ENCODE results near the gene TRMT10B.
A peak's percentile ranks its signal among the peaks of the same experiment; 100 is the strongest.
"Not testable (repeated sequence)": the region's sequence is repeated elsewhere in the genome, so short reads cannot be mapped to it uniquely, and the experiment has no call there.

The TRMT10B gene

GRCh38 chr9:37761511-37761910 lies 7.9 kb downstream of the TRMT10B start (continued):
- TF ChIP-seq ZNF18 (tag by site-specific recombination; IDR thresholded peaks at IDR 0.05) (no peak), ZNF239 (tag by site-specific recombination; IDR thresholded peaks at IDR 0.05) (no peak)

DNA sequence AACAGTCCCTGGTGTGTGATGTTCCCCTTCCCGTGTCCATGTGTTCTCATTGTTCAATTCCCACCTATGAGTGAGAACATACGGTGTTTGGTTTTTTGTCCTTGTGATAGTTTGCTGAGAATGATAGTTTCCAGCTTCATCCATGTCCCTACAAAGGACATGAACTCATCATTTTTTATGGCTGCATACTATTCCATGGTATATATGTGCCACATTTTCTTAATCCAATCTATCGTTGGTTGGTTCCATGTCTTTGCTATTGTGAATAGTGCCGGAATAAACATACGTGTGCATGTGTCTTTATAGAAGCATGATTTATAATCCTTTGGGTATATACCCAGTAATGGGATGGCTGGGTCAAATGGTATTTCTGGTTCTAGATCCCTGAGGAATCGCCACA lies 11.7 kb downstream of the TRMT10B start:
- 0 out of 2 replicates have a peak, but pooled peaks have one; percentile 46 for TF ChIP-seq ZNF146 (tag by site-specific recombination; IDR thresholded peaks at IDR 0.05)
- peaks cover 0 to 27% of the 10 kb centered on the region in 2 experiments; a peak in 2 of 3 replicates for H3K36me3 ChIP-seq (ENCODE audit: control insufficient read depth in 2 of 2, insufficient read depth in 1 of 2, low read length in 2 of 2)
- H3K9me3 ChIP-seq (ENCODE audit: control insufficient read depth, insufficient read depth, low read depth, low read length); POLR2A ChIA-PET; H3K4me3 ChIP-seq (ENCODE audit: low read depth, low read length); H3K4me1 ChIP-seq (ENCODE audit: control insufficient read depth, insufficient read depth, low read length); H3K27ac ChIP-seq (ENCODE audit: extremely low read depth, low read depth, low read length); CTCF ChIA-PET: not testable (repeated sequence)

GRCh38 chr9:37769306-37769705 lies 15.7 kb downstream of the TRMT10B start:
- CTCF ChIA-PET = interaction anchor here (2.0 kb wide), 1 partner anchor 9 kb away, joined by 5 read pairs; no protein-coding TSS in a partner anchor
- POLR2A ChIA-PET = interaction anchor here (1.1 kb wide), 1 partner anchor 31 kb away, joined by 4 read pairs; the partner anchor contains the start of gene DCAF10
- no peak overlapping the region for H3K4me3 ChIP-seq (ENCODE audit: low read depth, low read length)
- no peak overlapping the region for H3K27ac ChIP-seq (ENCODE audit: extremely low read depth, low read depth, low read length)
- TF ChIP-seq ZNF426 (tag by site-specific recombination; IDR thresholded peaks at IDR 0.05) (no peak), ZNF362 (tag by site-specific recombination; IDR thresholded peaks at IDR 0.05) (0 out of 2 replicates have a peak, but pooled peaks have one; percentile 56)
- no peaks in the 10 kb centered on the region for H3K4me1 ChIP-seq (ENCODE audit: control insufficient read depth, insufficient read depth, low read length)
- peaks cover 16 to 58% of the 10 kb centered on the region in 2 experiments; a peak in 2 of 3 replicates for H3K36me3 ChIP-seq (ENCODE audit: control insufficient read depth in 2 of 2, insufficient read depth in 1 of 2, low read length in 2 of 2)
- H3K9me3 ChIP-seq (ENCODE audit: control insufficient read depth, insufficient read depth, low read depth, low read length) = no peaks in the 10 kb centered on the region

DNA sequence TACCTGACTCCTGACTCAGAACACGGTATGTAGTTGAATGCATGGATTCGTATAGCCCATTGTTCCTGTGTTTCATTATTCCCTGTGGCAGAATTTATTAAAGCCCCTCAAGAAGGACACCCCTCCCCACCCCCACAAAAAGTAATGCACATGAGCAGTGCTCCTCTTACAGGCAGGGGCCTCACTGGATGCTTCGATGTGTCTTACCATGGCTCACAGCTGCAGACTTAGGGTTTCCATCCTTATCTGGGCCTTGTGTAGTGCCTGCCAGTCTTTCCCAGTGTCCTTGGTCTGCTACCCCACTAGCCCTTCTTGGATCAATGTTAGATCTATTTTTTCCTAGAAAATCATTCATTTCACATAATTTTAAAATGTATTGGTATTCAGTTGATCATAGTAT lies 16.4 kb downstream of the TRMT10B start:
- ChIA-PET POLR2A (interaction anchor here (1.1 kb wide), 1 partner anchor 31 kb away, joined by 4 read pairs; the partner anchor contains the start of gene DCAF10), CTCF (interaction anchor here (0.6 to 2.0 kb wide), 3 partner anchors 8 to 74 kb away, joined by 3 to 5 read pairs (median 3); no protein-coding TSS in a partner anchor)
- Histone ChIP-seq H3K36me3 (ENCODE audit: control insufficient read depth in 2 of 2, insufficient read depth in 1 of 2, low read length in 2 of 2) (peaks cover 16 to 60% of the 10 kb centered on the region in 2 experiments; a peak in 2 of 3 replicates), H3K4me1 (ENCODE audit: control insufficient read depth, insufficient read depth, low read length) (no peaks in the 10 kb centered on the region), H3K4me3 (ENCODE audit: low read depth, low read length) (no peak overlapping the region), H3K27ac (ENCODE audit: extremely low read depth, low read depth, low read length) (no peak overlapping the region), H3K9me3 (ENCODE audit: control insufficient read depth, insufficient read depth, low read depth, low read length) (no peaks in the 10 kb centered on the region)
- TF ChIP-seq, protein P1, sequence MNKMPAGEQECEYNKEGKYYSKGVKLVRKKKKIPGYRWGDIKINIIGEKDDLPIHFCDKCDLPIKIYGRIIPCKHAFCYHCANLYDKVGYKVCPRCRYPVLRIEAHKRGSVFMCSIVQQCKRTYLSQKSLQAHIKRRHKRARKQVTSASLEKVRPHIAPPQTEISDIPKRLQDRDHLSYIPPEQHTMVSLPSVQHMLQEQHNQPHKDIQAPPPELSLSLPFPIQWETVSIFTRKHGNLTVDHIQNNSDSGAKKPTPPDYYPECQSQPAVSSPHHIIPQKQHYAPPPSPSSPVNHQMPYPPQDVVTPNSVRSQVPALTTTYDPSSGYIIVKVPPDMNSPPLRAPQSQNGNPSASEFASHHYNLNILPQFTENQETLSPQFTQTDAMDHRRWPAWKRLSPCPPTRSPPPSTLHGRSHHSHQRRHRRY (tag by site-specific recombination; IDR thresholded peaks at IDR 0.05) = no peak
- TF ChIP-seq PRDM10 (tag by site-specific recombination; IDR thresholded peaks at IDR 0.05) (no peak), ZSCAN23 (tag by site-specific recombination; IDR thresholded peaks at IDR 0.05) (no peak), ZNF837 (tag by site-specific recombination; IDR thresholded peaks at IDR 0.05) (no peak), ZNF433 (tag by site-specific recombination; IDR thresholded peaks at IDR 0.05; ENCODE audit: low read depth) (no peak), TSHZ1 (tag by site-specific recombination; IDR thresholded peaks at IDR 0.05; ENCODE audit: borderline replicate concordance) (no peak), IKZF3 (tag by site-specific recombination; IDR thresholded peaks at IDR 0.05) (no peak), ZSCAN4 (tag by site-specific recombination; IDR thresholded peaks at IDR 0.05) (no peak)
- TF ChIP-seq, protein P2, sequence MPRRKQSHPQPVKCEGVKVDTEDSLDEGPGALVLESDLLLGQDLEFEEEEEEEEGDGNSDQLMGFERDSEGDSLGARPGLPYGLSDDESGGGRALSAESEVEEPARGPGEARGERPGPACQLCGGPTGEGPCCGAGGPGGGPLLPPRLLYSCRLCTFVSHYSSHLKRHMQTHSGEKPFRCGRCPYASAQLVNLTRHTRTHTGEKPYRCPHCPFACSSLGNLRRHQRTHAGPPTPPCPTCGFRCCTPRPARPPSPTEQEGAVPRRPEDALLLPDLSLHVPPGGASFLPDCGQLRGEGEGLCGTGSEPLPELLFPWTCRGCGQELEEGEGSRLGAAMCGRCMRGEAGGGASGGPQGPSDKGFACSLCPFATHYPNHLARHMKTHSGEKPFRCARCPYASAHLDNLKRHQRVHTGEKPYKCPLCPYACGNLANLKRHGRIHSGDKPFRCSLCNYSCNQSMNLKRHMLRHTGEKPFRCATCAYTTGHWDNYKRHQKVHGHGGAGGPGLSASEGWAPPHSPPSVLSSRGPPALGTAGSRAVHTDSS (tag by site-specific recombination; IDR thresholded peaks at IDR 0.05) = no peak
